WTC11 (cell line): Measurements from ENCODE around the gene KNDC1. TPM values are rescaled to one million over a fixed set of nuclear protein-coding genes. Genes with fewer than 3 reads are reported as not detected.
"Not testable (repeated sequence)": the region's sequence is repeated elsewhere in the genome, so short reads cannot be mapped to it uniquely, and the experiment has no call there.

Experiments used
- ATAC-seq: fragments of 200-7000 bp; cut with Tn5 transposase; 2 replicates; pipeline ENCODE4 v1.10.0; 2021; ENCODE audit warnings: mild to moderate bottlenecking, moderate library complexity
- CTCF ChIA-PET: fragments of 300-600 bp; sonication (Branson Sonifier 250); formaldehyde crosslinking; loops from one replicate; lab custom pipeline; 2021; ENCODE audit warnings: antibody characterized with exemption; lab: Charles Lee
- POLR2A ChIA-PET: fragments of 350-600 bp; sonication (Branson Sonifier 250); formaldehyde crosslinking; loops from one replicate; lab custom pipeline; 2021; ENCODE audit warnings: antibody characterized with exemption; lab: Charles Lee
- DNase-seq: peaks from one replicate; pipeline ENCODE4 v3.0.0; 2021; ENCODE audit warnings: low spot score
- H3K27ac Mint-ChIP-seq: 2 replicates; pipeline ENCODE4 v1.8.0; 2021; ENCODE audit warnings: mixed read lengths
- H3K27me3 Mint-ChIP-seq: 2 replicates; pipeline ENCODE4 v1.8.0; 2021; ENCODE audit warnings: low read depth, mild to moderate bottlenecking, moderate library complexity, mixed read lengths
- H3K36me3 Mint-ChIP-seq: 2 replicates; pipeline ENCODE4 v1.8.0; 2021; ENCODE audit warnings: mixed read lengths
- H3K4me1 Mint-ChIP-seq: 2 replicates; pipeline ENCODE4 v1.8.0; 2022; ENCODE audit warnings: mixed read lengths
- H3K4me3 Mint-ChIP-seq: 2 replicates; pipeline ENCODE4 v1.8.0; 2021; ENCODE audit warnings: mild to moderate bottlenecking, moderate library complexity, mixed read lengths
- H3K9me3 Mint-ChIP-seq: 2 replicates; pipeline ENCODE4 v1.8.0; 2021; ENCODE audit warnings: mixed read lengths
- CREM ChIP-seq: sonication (generic); formaldehyde crosslinking; IDR thresholded peaks from 2 replicates; pipeline ENCODE4 v1.8.1; 2022; ENCODE audit warnings: mild to moderate bottlenecking, missing genetic modification reagents, moderate library complexity
- E2F1 ChIP-seq: sonication (generic); formaldehyde crosslinking; IDR thresholded peaks from 2 replicates; pipeline ENCODE4 v1.8.0; 2022; ENCODE audit warnings: mild to moderate bottlenecking, missing genetic modification reagents
- E2F4 ChIP-seq: sonication (generic); formaldehyde crosslinking; IDR thresholded peaks from 2 replicates; pipeline ENCODE4 v1.8.1; 2022; ENCODE audit warnings: low read depth, mild to moderate bottlenecking, moderate library complexity, missing genetic modification reagents, borderline replicate concordance
- E2F5 ChIP-seq: sonication (generic); formaldehyde crosslinking; IDR thresholded peaks from 2 replicates; pipeline ENCODE4 v1.8.1; 2022; ENCODE audit warnings: mild to moderate bottlenecking, moderate library complexity, missing genetic modification reagents
- ERG ChIP-seq: fragments of 250-450 bp; sonication (Bioruptor Pico); IDR thresholded peaks from 2 replicates; pipeline ENCODE4 v1.8.0; 2021; ENCODE audit warnings: mild to moderate bottlenecking
- FOXK1 ChIP-seq: sonication (generic); formaldehyde crosslinking; IDR thresholded peaks from 2 replicates; pipeline ENCODE4 v1.8.0; 2022; ENCODE audit warnings: mild to moderate bottlenecking, moderate library complexity, missing genetic modification reagents
- FOXP4 ChIP-seq: sonication (generic); formaldehyde crosslinking; IDR thresholded peaks from 2 replicates; pipeline ENCODE4 v1.8.0; 2022; ENCODE audit warnings: mild to moderate bottlenecking, missing genetic modification reagents
- GTF2I ChIP-seq: fragments of 250-450 bp; sonication (Bioruptor Pico); conservative IDR thresholded peaks from 2 replicates; pipeline ENCODE4 v1.4.0; 2021; ENCODE audit warnings: mild to moderate bottlenecking
- HMGXB4 ChIP-seq: sonication (generic); formaldehyde crosslinking; IDR thresholded peaks from 2 replicates; pipeline ENCODE4 v1.8.1; 2023; ENCODE audit warnings: mild to moderate bottlenecking, moderate library complexity, missing genetic modification reagents
- KAT7 ChIP-seq: sonication (generic); formaldehyde crosslinking; IDR thresholded peaks from 2 replicates; pipeline ENCODE4 v1.8.1; 2023; ENCODE audit warnings: missing genetic modification reagents, mild to moderate bottlenecking, borderline replicate concordance
- NFATC4 ChIP-seq: fragments of 250-450 bp; sonication (Bioruptor Pico); IDR thresholded peaks from 2 replicates; pipeline ENCODE4 v1.9.0; 2021; ENCODE audit warnings: mild to moderate bottlenecking
- NFE2L1 ChIP-seq: sonication (generic); formaldehyde crosslinking; IDR thresholded peaks from 2 replicates; pipeline ENCODE4 v1.8.1; 2023; ENCODE audit warnings: missing genetic modification reagents
- NFYB ChIP-seq: sonication (generic); formaldehyde crosslinking; conservative IDR thresholded peaks from 2 replicates; pipeline ENCODE4 v1.8.0; 2022; ENCODE audit warnings: low read depth, missing genetic modification reagents
- NR1H2 ChIP-seq: sonication (generic); formaldehyde crosslinking; IDR thresholded peaks from 2 replicates; pipeline ENCODE4 v1.9.0; 2021; ENCODE audit warnings: mild to moderate bottlenecking, moderate library complexity, missing genetic modification reagents
- NR3C1 ChIP-seq: sonication (generic); formaldehyde crosslinking; conservative IDR thresholded peaks from 2 replicates; pipeline ENCODE4 v1.8.1; 2023; ENCODE audit warnings: low read depth, mild to moderate bottlenecking, missing genetic modification reagents
- SMAD4 ChIP-seq: sonication (generic); formaldehyde crosslinking; IDR thresholded peaks from 2 replicates; pipeline ENCODE4 v1.8.0; 2022; ENCODE audit warnings: mild to moderate bottlenecking, missing genetic modification reagents
- SP1 ChIP-seq: sonication (generic); formaldehyde crosslinking; conservative IDR thresholded peaks from 2 replicates; pipeline ENCODE4 v1.8.1; 2022; ENCODE audit warnings: missing genetic modification reagents
- TCF7 ChIP-seq: sonication (generic); formaldehyde crosslinking; IDR thresholded peaks from 2 replicates; pipeline ENCODE4 v1.8.0; 2022; ENCODE audit warnings: mild to moderate bottlenecking, low read depth, missing genetic modification reagents, moderate library complexity
- USF1 ChIP-seq: sonication (generic); formaldehyde crosslinking; IDR thresholded peaks from 2 replicates; pipeline ENCODE4 v1.8.0; 2022; ENCODE audit warnings: mild to moderate bottlenecking, missing genetic modification reagents
- ZBTB21 ChIP-seq: sonication (generic); formaldehyde crosslinking; IDR thresholded peaks from 2 replicates; pipeline ENCODE4 v1.8.1; 2023; ENCODE audit warnings: mild to moderate bottlenecking, missing genetic modification reagents, borderline replicate concordance
- ZMAT4 ChIP-seq: fragments of 250-450 bp; sonication (Bioruptor Pico); IDR thresholded peaks from 2 replicates; pipeline ENCODE4 v1.9.0; 2021; ENCODE audit warnings: mild to moderate bottlenecking
- ZNF263 ChIP-seq: sonication (generic); formaldehyde crosslinking; IDR thresholded peaks from 2 replicates; pipeline ENCODE4 v1.8.1; 2022; ENCODE audit warnings: low read depth, mild to moderate bottlenecking, moderate library complexity, missing genetic modification reagents
- total RNA-seq: library from RNA; stranded (reverse); gene quantifications from 3 replicates; pipeline ENCODE4 v1.2.3, GENCODE V29; 2021

KNDC1 gene
- total RNA-seq, 1 experiment from 2014 or later, result 26.6 TPM

- Mint-ChIP-seq H3K9me3 (no peaks in the 10 kb centered on the region), H3K27me3 (peaks cover 19% of the 10 kb centered on the region), H3K27ac (no peak overlapping the region), H3K4me1 (0 out of 2 replicates have a peak, but pooled peaks cover 4% of the 10 kb centered on the region), H3K36me3 (no peaks in the 10 kb centered on the region), H3K4me3 (no peak overlapping the region)
- POLR2A ChIA-PET, result interaction anchor here (0.6 kb wide), 1 partner anchor 13 kb away, joined by 3 read pairs; no protein-coding TSS in a partner anchor
- TF ChIP-seq NFYB (no peak), NR1H2 (no peak), NR3C1 (CRISPR knock-in tag) (no peak), E2F4 (CRISPR knock-in tag) (no peak), FOXK1 (CRISPR knock-in tag) (no peak), SMAD4 (CRISPR knock-in tag) (no peak), TCF7 (CRISPR knock-in tag) (no peak), KAT7 (no peak), E2F5 (CRISPR knock-in tag) (no peak), FOXP4 (CRISPR knock-in tag) (no peak), NFATC4 (CRISPR knock-in tag) (no peak), ZMAT4 (CRISPR knock-in tag) (no peak), HMGXB4 (CRISPR knock-in tag) (no peak)
- DNase-seq, result no peak
- ATAC-seq, result no peak
- CTCF ChIA-PET, result interaction anchor here (1.0 kb wide), 1 partner anchor 18 kb away, joined by 3 read pairs; no protein-coding TSS in a partner anchor
Observed at GRCh38 chr10:133264461-133264860, 104.4 kb downstream of the KNDC1 start.

GRCh38 chr10:133265052-133265451 is 105.0 kb downstream of the KNDC1 start:
- H3K4me3 Mint-ChIP-seq, DNase-seq, ATAC-seq, CTCF ChIA-PET, POLR2A ChIA-PET, H3K36me3 Mint-ChIP-seq, H3K4me1 Mint-ChIP-seq, H3K27ac Mint-ChIP-seq, H3K9me3 Mint-ChIP-seq: not testable (repeated sequence)
- peaks cover 19% of the 10 kb centered on the region for H3K27me3 Mint-ChIP-seq

GRCh38 chr10:133266056-133266795 is 106.2 kb downstream of the KNDC1 start:
- no peaks in the 10 kb centered on the region for H3K4me1 Mint-ChIP-seq
- TF ChIP-seq ZBTB21 (CRISPR knock-in tag), result no peak
- TF ChIP-seq ZNF263 (CRISPR knock-in tag), result no peak
- TF ChIP-seq CREM (CRISPR knock-in tag), result no peak
- no peak for TF ChIP-seq ERG (CRISPR knock-in tag)
- no peak for TF ChIP-seq GTF2I (CRISPR knock-in tag)
- no peak for TF ChIP-seq NFYB
- no peak for TF ChIP-seq NFE2L1
- TF ChIP-seq SP1 (CRISPR knock-in tag), result no peak
- no peak for TF ChIP-seq USF1
- TF ChIP-seq E2F1 (CRISPR knock-in tag), result no peak

More at GRCh38 chr10:133266056-133266795, 106.2 kb downstream of the KNDC1 start:
- ATAC-seq (no peak), DNase-seq (no peak)
- Mint-ChIP-seq H3K9me3 (no peaks in the 10 kb centered on the region), H3K27ac (no peak overlapping the region), H3K27me3 (peaks cover 19% of the 10 kb centered on the region), H3K4me3 (no peak overlapping the region), H3K36me3 (no peaks in the 10 kb centered on the region)
- CTCF ChIA-PET, result interaction anchor here (1.0 to 2.0 kb wide), 6 partner anchors 9 to 87 kb away, joined by 3 to 20 read pairs (median 7); partner anchors contain the start of gene ADAM8
- POLR2A ChIA-PET, result interaction anchor here (1.1 kb wide), 1 partner anchor 19 kb away, joined by 3 read pairs; no protein-coding TSS in a partner anchor
